Forelimb muscle (tissue), 1 donor: ENCODE data around the gene WDR88. TPM values are rescaled to one million over a fixed set of nuclear protein-coding genes. Genes with fewer than 3 reads are reported as not detected.
"Not testable (repeated sequence)": the region's sequence is repeated elsewhere in the genome, so short reads cannot be mapped to it uniquely, and the experiment has no call there.

Experiments used
- DNase-seq: peaks from one replicate; pipeline ENCODE4 v3.0.0-alpha.2; 2013; ENCODE audit warnings: low read depth
- polyA plus RNA-seq: library from polyadenylated mRNA; unstranded; fragments of 120-200 nt; gene quantifications from one replicate; pipeline ENCODE4 v1.2.1, GENCODE V29; 2013; ENCODE audit not compliant: insufficient read length

Gene WDR88
- polyA plus RNA-seq, 1 donor: 0.56 TPM

GRCh38 chr19:33210266-33210940 lies 78.5 kb downstream of the WDR88 start:
- DNase-seq: no peak

DNA sequence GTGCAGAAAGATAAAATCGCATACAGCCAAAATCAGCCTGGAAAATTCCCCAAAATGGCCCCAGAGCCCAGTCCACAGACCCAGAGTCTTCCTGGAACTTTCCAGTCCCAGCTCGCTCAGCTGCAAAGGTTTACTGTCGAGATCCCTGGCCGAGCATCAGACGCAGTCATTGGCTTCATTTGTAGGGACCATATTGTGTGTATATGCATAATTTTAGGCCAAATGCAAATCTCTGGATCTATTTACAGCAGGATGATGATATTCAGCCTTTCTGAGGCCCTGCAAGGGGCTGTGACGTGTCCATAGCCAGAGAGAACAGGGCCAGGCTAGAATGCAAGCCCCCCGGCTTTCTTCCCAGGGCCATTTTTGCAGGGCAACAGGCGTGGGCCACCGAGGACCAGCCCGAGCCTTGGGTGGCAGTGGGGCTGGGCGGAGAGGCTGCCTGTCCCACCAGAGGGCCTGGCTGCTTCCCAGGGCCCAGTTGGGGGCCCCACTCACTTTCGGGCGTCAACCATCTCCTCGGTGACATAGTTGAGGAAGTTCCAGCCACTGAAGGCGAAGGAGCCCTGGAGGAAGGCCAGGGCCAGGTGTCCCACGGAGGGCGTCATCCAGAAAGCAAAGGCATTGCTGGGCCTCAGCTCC lies 80.0 kb downstream of the WDR88 start:
- peak; percentile 88 for DNase-seq

GRCh38 chr19:33212436-33213172 lies 80.7 kb downstream of the WDR88 start:
- no peak for DNase-seq

GRCh38 chr19:33214596-33214995 lies 82.7 kb downstream of the WDR88 start:
- DNase-seq: no peak

- DNase-seq: no peak
Measured at GRCh38 chr19:33215438-33216197, 83.7 kb downstream of the WDR88 start.

- DNase-seq: no peak
Measured at GRCh38 chr19:33216198-33216830, 84.4 kb downstream of the WDR88 start.

GRCh38 chr19:33217881-33218280 lies 86.0 kb downstream of the WDR88 start:
- DNase-seq: no peak

- DNase-seq: no peak
Measured at GRCh38 chr19:33219261-33219815, 87.4 kb downstream of the WDR88 start.

DNA sequence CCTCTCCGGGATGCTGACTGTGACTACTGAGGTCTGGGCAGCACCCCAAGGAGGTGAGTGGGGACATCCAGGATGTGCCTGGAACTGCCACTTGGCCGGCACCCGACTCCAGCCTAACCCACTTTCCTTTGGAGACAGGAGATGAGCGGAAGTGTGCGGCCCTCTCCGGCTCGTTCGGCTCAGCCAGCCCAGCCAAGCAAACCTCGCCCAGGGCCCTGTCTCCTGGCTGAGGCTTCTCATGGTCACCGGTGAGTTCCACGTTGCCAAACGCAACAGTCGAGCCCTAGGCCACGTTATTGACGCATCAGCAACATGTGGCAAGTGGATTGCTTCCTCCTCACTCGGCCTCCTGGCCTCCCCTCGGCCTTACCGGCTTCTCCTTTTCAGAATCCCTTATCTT lies 88.2 kb downstream of the WDR88 start:
- no peak for DNase-seq

DNA sequence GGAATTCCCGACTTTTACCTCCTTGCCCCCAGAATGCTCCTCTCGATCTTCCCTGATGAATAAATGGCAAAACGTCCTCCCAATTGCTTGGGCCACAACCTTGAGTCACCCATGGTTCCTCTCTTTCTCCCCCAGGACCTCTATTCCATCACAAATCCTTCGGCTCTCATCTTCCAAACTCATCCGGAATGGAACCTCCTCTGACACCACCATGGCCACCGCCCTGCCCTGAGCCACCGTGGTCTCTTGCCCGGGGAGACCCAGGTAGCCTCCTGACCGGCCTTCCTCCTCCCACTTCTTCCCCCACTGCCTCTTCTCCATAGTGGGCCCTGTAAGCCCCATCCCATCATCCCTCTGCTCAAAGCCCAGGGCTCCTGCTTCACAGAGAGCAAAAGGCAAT lies 88.8 kb downstream of the WDR88 start:
- no peak for DNase-seq

- DNase-seq: no peak
Measured at GRCh38 chr19:33221638-33222037, 89.7 kb downstream of the WDR88 start.

- DNase-seq: not testable (repeated sequence)
Measured at GRCh38 chr19:33222255-33222654, 90.3 kb downstream of the WDR88 start.

DNA sequence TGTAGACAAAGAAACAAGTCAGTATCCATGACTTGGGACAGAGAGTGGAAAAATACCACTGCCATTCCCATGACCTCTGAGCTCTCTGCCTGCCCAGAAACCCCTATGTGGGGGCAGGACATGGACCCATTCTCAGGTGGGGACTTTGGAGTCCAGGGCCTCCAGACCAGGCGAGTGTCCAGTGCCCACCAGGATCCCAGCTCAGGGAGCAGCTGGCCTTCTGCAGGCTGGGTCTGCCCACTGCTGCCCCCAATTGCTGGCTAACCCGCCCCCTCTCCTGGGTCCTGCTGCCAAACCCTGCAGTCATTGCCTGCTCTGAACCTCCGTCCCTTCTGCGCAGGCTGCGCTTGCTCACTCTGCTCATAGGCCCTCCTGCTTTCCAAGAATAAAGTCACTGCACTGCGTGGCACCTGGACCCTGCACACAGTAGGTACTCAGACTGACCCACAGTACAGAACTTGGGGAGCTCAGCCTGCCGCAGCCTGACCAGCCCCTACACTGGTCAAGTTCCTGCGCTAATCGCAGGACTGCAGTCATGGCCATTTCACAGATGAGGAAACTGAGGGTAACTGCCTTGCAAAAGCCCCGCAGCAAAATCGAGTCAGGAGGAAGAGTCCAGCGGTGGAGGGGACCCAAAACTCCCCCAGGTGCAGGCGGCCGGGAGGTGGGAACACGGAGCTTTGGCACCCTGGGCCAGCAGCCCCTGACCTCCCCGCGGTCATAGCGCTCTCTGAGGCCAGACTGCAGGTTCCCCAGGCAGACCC lies 93.0 kb downstream of the WDR88 start:
- DNase-seq: no peak

Other genes starting within 250 kb of the WDR88 start
- 17.0 TPM for gene CEP89, start 160.2 kb upstream of the WDR88 start, polyA plus RNA-seq
- gene FAAP24, start 159.9 kb upstream of the WDR88 start, polyA plus RNA-seq: 1.6 TPM
- gene RHPN2, start 67.2 kb upstream of the WDR88 start, polyA plus RNA-seq: 2.1 TPM
- gene GPATCH1, start 50.9 kb upstream of the WDR88 start, polyA plus RNA-seq: 7.6 TPM
- 19.2 TPM for gene LRP3, start 62.2 kb downstream of the WDR88 start, polyA plus RNA-seq
- gene SLC7A10, start 93.7 kb downstream of the WDR88 start, polyA plus RNA-seq: 8.0 TPM
- gene CEBPA, start 170.4 kb downstream of the WDR88 start, polyA plus RNA-seq: 4.4 TPM
- 19.4 TPM for gene CEBPG, start 241.6 kb downstream of the WDR88 start, polyA plus RNA-seq